Measurements from ENCODE around the gene APOB. TPM values are rescaled to one million over a fixed set of nuclear protein-coding genes. Genes with fewer than 3 reads are reported as not detected.

APOB gene
- polyA plus RNA-seq, 2 of the 4 experiments (the other 2 are of a cell fraction), result under 0.01 TPM; not detected in 1

DNA sequence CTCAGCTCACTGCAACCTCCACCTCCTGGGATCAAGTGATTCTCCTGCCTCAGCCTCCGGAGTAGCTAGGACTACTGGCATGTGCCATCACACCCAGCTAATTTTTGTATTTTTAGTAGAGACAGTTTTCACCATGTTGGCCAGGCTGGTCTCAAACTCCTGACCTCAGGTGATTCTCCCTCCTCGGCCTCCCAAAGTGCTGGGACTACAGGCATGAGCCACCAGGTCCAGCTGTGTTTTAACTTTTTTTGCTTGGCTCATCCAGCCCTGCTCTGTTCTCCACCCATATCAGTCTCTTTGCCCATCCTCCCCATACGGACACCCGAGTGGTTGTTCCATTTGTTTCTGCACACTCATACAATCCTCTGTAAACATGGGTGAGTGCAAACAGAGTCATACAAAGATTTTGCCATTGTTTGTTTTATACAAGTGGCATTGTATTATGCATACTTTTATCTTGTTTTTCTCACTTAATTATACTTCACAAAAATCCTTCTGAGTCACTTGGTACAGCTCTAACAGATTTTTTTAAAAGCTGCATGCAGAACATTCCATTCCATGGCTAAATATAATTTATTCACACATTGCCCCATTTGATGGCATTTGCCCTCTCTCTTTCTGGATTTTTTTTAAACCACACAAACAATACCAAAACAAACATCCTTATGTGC lies 5.3 kb downstream of the APOB start:
- H3K4me2 ChIP-seq, result no peak overlapping the region
- ChIA-PET CTCF (interaction anchor here (0.8 to 1.6 kb wide), 2 partner anchors 12 to 27 kb away, joined by 3 to 4 read pairs; no protein-coding TSS in a partner anchor), POLR2A (no interaction called here)
- no peaks in the 10 kb centered on the region; the same call in 2 of the 3 replicates for H3K4me1 ChIP-seq
- ATAC-seq (no peak), FAIRE-seq (no peak), DNase-seq (ENCODE audit: low read depth in 1 of 2, low spot score in 1 of 2) (no peak)
- TF ChIP-seq, protein P1, sequence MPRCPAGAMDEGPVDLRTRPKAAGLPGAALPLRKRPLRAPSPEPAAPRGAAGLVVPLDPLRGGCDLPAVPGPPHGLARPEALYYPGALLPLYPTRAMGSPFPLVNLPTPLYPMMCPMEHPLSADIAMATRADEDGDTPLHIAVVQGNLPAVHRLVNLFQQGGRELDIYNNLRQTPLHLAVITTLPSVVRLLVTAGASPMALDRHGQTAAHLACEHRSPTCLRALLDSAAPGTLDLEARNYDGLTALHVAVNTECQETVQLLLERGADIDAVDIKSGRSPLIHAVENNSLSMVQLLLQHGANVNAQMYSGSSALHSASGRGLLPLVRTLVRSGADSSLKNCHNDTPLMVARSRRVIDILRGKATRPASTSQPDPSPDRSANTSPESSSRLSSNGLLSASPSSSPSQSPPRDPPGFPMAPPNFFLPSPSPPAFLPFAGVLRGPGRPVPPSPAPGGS (IDR thresholded peaks at IDR 0.05), result no peak
- TF ChIP-seq NPAS2 (CRISPR knock-in tag; IDR thresholded peaks at IDR 0.05; ENCODE audit: borderline replicate concordance) (no peak), FOXS1 (CRISPR knock-in tag; IDR thresholded peaks at IDR 0.05) (no peak), JUN (IDR thresholded peaks at IDR 0.05) (no peak), TP53 (CRISPR knock-in tag; IDR thresholded peaks at IDR 0.05) (no peak), RCOR1 (IDR thresholded peaks at IDR 0.05; ENCODE audit: low read depth, low read length) (no peak), MAFK (IDR thresholded peaks at IDR 0.05; ENCODE audit: partially characterized antibody) (no peak), SMC3 (IDR thresholded peaks at IDR 0.05) (no peak), HOXB13 (CRISPR knock-in tag; IDR thresholded peaks at IDR 0.05; ENCODE audit: low read depth) (no peak), HOXB5 (CRISPR knock-in tag; IDR thresholded peaks at IDR 0.05) (no peak), ESRRA (IDR thresholded peaks at IDR 0.05; ENCODE audit: borderline replicate concordance, low read length) (no peak), ZC3H11A (IDR thresholded peaks at IDR 0.05) (no peak), EHMT2 (IDR thresholded peaks at IDR 0.05; ENCODE audit: low read depth) (no peak), HDAC2 (IDR thresholded peaks at IDR 0.05) (no peak), RFX5 (IDR thresholded peaks at IDR 0.05) (no peak)
- TF ChIP-seq, protein P2, sequence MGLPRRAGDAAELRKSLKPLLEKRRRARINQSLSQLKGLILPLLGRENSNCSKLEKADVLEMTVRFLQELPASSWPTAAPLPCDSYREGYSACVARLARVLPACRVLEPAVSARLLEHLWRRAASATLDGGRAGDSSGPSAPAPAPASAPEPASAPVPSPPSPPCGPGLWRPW (IDR thresholded peaks at IDR 0.05), result no peak
- TF ChIP-seq, protein P3, sequence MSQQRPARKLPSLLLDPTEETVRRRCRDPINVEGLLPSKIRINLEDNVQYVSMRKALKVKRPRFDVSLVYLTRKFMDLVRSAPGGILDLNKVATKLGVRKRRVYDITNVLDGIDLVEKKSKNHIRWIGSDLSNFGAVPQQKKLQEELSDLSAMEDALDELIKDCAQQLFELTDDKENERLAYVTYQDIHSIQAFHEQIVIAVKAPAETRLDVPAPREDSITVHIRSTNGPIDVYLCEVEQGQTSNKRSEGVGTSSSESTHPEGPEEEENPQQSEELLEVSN (IDR thresholded peaks at IDR 0.05; ENCODE audit: borderline replicate concordance, low read depth), result no peak
- TF ChIP-seq, protein P4, sequence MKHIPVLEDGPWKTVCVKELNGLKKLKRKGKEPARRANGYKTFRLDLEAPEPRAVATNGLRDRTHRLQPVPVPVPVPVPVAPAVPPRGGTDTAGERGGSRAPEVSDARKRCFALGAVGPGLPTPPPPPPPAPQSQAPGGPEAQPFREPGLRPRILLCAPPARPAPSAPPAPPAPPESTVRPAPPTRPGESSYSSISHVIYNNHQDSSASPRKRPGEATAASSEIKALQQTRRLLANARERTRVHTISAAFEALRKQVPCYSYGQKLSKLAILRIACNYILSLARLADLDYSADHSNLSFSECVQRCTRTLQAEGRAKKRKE (CRISPR knock-in tag; IDR thresholded peaks at IDR 0.05; ENCODE audit: low read depth), result no peak
- TF ChIP-seq, protein P5, sequence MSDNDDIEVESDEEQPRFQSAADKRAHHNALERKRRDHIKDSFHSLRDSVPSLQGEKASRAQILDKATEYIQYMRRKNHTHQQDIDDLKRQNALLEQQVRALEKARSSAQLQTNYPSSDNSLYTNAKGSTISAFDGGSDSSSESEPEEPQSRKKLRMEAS (IDR thresholded peaks at IDR 0.05), result no peak
- TF ChIP-seq, protein P6, sequence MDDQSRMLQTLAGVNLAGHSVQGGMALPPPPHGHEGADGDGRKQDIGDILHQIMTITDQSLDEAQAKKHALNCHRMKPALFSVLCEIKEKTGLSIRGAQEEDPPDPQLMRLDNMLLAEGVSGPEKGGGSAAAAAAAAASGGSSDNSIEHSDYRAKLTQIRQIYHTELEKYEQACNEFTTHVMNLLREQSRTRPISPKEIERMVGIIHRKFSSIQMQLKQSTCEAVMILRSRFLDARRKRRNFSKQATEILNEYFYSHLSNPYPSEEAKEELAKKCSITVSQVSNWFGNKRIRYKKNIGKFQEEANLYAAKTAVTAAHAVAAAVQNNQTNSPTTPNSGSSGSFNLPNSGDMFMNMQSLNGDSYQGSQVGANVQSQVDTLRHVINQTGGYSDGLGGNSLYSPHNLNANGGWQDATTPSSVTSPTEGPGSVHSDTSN (IDR thresholded peaks at IDR 0.05), result no peak
- no peak overlapping the region for H3K27ac ChIP-seq
- 2% methylated on average over 4 of the region's 4 CpGs for whole genome bisulfite sequencing (ENCODE audit: missing lambda C conversion rate)
- H3K4me3 ChIP-seq, result no peak overlapping the region
- no peaks in the 10 kb centered on the region; the same call in 2 of the 3 replicates for H3K9me3 ChIP-seq

DNA sequence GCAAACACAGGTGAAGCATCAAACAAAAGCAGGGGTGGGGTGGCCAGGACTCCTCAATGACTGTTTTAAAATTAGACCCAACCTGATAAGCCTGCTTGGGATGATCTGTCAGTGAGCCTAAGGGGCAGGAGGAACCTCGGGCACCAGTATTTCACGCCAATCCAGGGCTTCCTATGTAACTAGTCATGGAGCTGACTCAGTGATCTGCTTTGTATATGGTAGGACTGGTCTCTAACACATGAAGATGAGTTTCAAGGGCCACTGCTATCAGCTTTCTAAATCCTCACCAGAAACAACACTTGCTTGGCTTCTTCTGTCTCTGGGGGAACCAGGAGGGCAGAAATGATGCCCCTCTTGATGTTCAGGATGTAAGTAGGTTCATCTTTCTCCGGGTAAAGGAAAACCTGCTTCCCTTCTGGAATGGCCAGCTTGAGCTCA lies 6.2 kb downstream of the APOB start:
- 1% methylated on average over 3 of the region's 3 CpGs for WGBS (ENCODE audit: missing lambda C conversion rate)
- ChIA-PET CTCF (interaction anchor here (0.8 to 1.5 kb wide), 2 partner anchors 10 to 11 kb away, joined by 3 to 6 read pairs; no protein-coding TSS in a partner anchor), POLR2A (no interaction called here)
- H3K4me1 ChIP-seq, result no peaks in the 10 kb centered on the region; the same call in 2 of the 3 replicates
- DNase-seq (ENCODE audit: low read depth in 1 of 2, low spot score in 1 of 2) (no peak), ATAC-seq (no peak), FAIRE-seq (no peak)
- no peaks in the 10 kb centered on the region; the same call in 2 of the 3 replicates for H3K9me3 ChIP-seq
- no peak overlapping the region for H3K4me3 ChIP-seq
- H3K4me2 ChIP-seq, result no peak overlapping the region
- TF ChIP-seq, protein P6 (IDR thresholded peaks at IDR 0.05), result no peak
- TF ChIP-seq RNF2 (IDR thresholded peaks at IDR 0.05; ENCODE audit: borderline replicate concordance, low read depth) (no peak), EP300 (IDR thresholded peaks at IDR 0.05) (no peak), FOSB (CRISPR knock-in tag; IDR thresholded peaks at IDR 0.05) (no peak), CHD4 (IDR thresholded peaks at IDR 0.05; ENCODE audit: borderline replicate concordance) (no peak), TP53 (CRISPR knock-in tag; IDR thresholded peaks at IDR 0.05) (no peak), RARB (CRISPR knock-in tag; IDR thresholded peaks at IDR 0.05) (no peak), HOXA7 (CRISPR knock-in tag; IDR thresholded peaks at IDR 0.05) (no peak), JUNB (IDR thresholded peaks at IDR 0.05) (no peak), CHD2 (IDR thresholded peaks at IDR 0.05; ENCODE audit: low read length, partially characterized antibody) (no peak)
- TF ChIP-seq, protein P7, sequence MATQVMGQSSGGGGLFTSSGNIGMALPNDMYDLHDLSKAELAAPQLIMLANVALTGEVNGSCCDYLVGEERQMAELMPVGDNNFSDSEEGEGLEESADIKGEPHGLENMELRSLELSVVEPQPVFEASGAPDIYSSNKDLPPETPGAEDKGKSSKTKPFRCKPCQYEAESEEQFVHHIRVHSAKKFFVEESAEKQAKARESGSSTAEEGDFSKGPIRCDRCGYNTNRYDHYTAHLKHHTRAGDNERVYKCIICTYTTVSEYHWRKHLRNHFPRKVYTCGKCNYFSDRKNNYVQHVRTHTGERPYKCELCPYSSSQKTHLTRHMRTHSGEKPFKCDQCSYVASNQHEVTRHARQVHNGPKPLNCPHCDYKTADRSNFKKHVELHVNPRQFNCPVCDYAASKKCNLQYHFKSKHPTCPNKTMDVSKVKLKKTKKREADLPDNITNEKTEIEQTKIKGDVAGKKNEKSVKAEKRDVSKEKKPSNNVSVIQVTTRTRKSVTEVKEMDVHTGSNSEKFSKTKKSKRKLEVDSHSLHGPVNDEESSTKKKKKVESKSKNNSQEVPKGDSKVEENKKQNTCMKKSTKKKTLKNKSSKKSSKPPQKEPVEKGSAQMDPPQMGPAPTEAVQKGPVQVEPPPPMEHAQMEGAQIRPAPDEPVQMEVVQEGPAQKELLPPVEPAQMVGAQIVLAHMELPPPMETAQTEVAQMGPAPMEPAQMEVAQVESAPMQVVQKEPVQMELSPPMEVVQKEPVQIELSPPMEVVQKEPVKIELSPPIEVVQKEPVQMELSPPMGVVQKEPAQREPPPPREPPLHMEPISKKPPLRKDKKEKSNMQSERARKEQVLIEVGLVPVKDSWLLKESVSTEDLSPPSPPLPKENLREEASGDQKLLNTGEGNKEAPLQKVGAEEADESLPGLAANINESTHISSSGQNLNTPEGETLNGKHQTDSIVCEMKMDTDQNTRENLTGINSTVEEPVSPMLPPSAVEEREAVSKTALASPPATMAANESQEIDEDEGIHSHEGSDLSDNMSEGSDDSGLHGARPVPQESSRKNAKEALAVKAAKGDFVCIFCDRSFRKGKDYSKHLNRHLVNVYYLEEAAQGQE (IDR thresholded peaks at IDR 0.05), result no peak
- no peak overlapping the region for H3K27ac ChIP-seq

Measured in A549 (cell line).